NT2/D1 (cell line): ENCODE measurements around the gene NUP160.
"Not testable (repeated sequence)": the region's sequence is repeated elsewhere in the genome, so short reads cannot be mapped to it uniquely, and the experiment has no call there.

ENCODE experiments used
- DNase-seq: peaks from one replicate; pipeline ENCODE4 v3.0.0-alpha.2; 2011; ENCODE audit warnings: low read depth, low spot score
- H3K27me3 ChIP-seq: 2 replicates; pipeline ENCODE4 v1.6.0; 2011; ENCODE audit warnings: mild to moderate bottlenecking; ENCODE audit not compliant: insufficient read length, insufficient read depth
- H3K36me3 ChIP-seq: 2 replicates; pipeline ENCODE4 v1.6.1; 2011; ENCODE audit warnings: mild to moderate bottlenecking, low read length, mixed read lengths; ENCODE audit not compliant: insufficient read depth, insufficient read length
- H3K4me1 ChIP-seq: 2 replicates; pipeline ENCODE4 v1.5.1; 2011; ENCODE audit not compliant: insufficient read depth, insufficient read length
- H3K4me3 ChIP-seq: 2 replicates; pipeline ENCODE4 v1.5.1; 2011; ENCODE audit warnings: low read depth; ENCODE audit not compliant: insufficient read length
- H3K9ac ChIP-seq: 2 replicates; pipeline ENCODE4 v1.6.0; 2011; ENCODE audit warnings: low read depth; ENCODE audit not compliant: insufficient read length
- H3K9me3 ChIP-seq: 2 replicates; pipeline ENCODE4 v1.5.1; 2011; ENCODE audit warnings: mild to moderate bottlenecking, low read length; ENCODE audit not compliant: insufficient read depth
- SUZ12 ChIP-seq: IDR thresholded peaks from 2 replicates; pipeline ENCODE4 v1.6.1; 2011; ENCODE audit not compliant: insufficient read length, insufficient read depth; ENCODE audit errors: extremely low read depth
- YY1 ChIP-seq: IDR thresholded peaks from 2 replicates; pipeline ENCODE4 v1.6.1; 2011; ENCODE audit not compliant: insufficient read length, insufficient read depth
- ZNF274 ChIP-seq: IDR thresholded peaks from 2 replicates; pipeline ENCODE4 v1.6.1; 2011; ENCODE audit warnings: mild to moderate bottlenecking, low read depth, low read length

NUP160 gene

GRCh38 chr11:47819743-47820142 is 28.4 kb downstream of the NUP160 start:
- DNase-seq: no peak
- TF ChIP-seq YY1 (no peak), SUZ12 (no peak), ZNF274 (no peak)
- Histone ChIP-seq H3K27me3 (no peaks in the 10 kb centered on the region), H3K4me3 (no peak overlapping the region), H3K36me3 (peaks cover 80% of the 10 kb centered on the region), H3K9me3 (no peaks in the 10 kb centered on the region), H3K9ac (no peak overlapping the region), H3K4me1 (no peaks in the 10 kb centered on the region)

- Histone ChIP-seq H3K4me3 (no peak overlapping the region), H3K4me1 (no peaks in the 10 kb centered on the region), H3K36me3 (peaks cover 91% of the 10 kb centered on the region), H3K27me3 (no peaks in the 10 kb centered on the region), H3K9me3 (no peaks in the 10 kb centered on the region), H3K9ac (no peak overlapping the region)
- DNase-seq: no peak
- TF ChIP-seq YY1 (no peak), SUZ12 (no peak), ZNF274 (no peak)
Observed at GRCh38 chr11:47800759-47801158, 47.4 kb downstream of the NUP160 start.

- Histone ChIP-seq H3K36me3 (peaks cover 96% of the 10 kb centered on the region), H3K27me3 (no peaks in the 10 kb centered on the region)
- no peak for TF ChIP-seq YY1
- TF ChIP-seq SUZ12: no peak
- no peak for TF ChIP-seq ZNF274
Observed at GRCh38 chr11:47797633-47798032, 50.5 kb downstream of the NUP160 start.

GRCh38 chr11:47791774-47792430 is 56.2 kb downstream of the NUP160 start:
- Histone ChIP-seq H3K4me1 (no peaks in the 10 kb centered on the region), H3K36me3 (peaks cover 91% of the 10 kb centered on the region), H3K4me3 (no peak overlapping the region), H3K9me3 (no peaks in the 10 kb centered on the region), H3K27me3 (no peaks in the 10 kb centered on the region), H3K9ac (no peak overlapping the region)
- TF ChIP-seq YY1 (no peak), SUZ12 (no peak), ZNF274 (no peak)
- no peak for DNase-seq

More at GRCh38 chr11:47797633-47798032, 50.5 kb downstream of the NUP160 start:
- H3K4me3 ChIP-seq: no peak overlapping the region
- no peak overlapping the region for H3K9ac ChIP-seq
- H3K9me3 ChIP-seq: no peaks in the 10 kb centered on the region
- H3K4me1 ChIP-seq: no peaks in the 10 kb centered on the region
- no peak for DNase-seq

GRCh38 chr11:47790017-47790416 is 58.1 kb downstream of the NUP160 start:
- H3K36me3 ChIP-seq: peaks cover 89% of the 10 kb centered on the region

GRCh38 chr11:47788181-47788580 is 60.0 kb downstream of the NUP160 start:
- Histone ChIP-seq H3K9me3 (no peaks in the 10 kb centered on the region), H3K36me3 (peaks cover 89% of the 10 kb centered on the region), H3K4me1 (no peaks in the 10 kb centered on the region), H3K27me3 (no peaks in the 10 kb centered on the region), H3K9ac (no peak overlapping the region), H3K4me3 (no peak overlapping the region)
- TF ChIP-seq ZNF274: no peak
- DNase-seq: no peak

More at GRCh38 chr11:47790017-47790416, 58.1 kb downstream of the NUP160 start:
- not testable (repeated sequence) for H3K9me3 ChIP-seq, H3K4me3 ChIP-seq, H3K27me3 ChIP-seq, DNase-seq, H3K4me1 ChIP-seq, H3K9ac ChIP-seq

GRCh38 chr11:47786373-47786772 is 61.8 kb downstream of the NUP160 start:
- peaks cover 88% of the 10 kb centered on the region for H3K36me3 ChIP-seq
- H3K9me3 ChIP-seq: no peaks in the 10 kb centered on the region
- H3K4me1 ChIP-seq: no peaks in the 10 kb centered on the region
- H3K27me3 ChIP-seq: no peaks in the 10 kb centered on the region
- no peak overlapping the region for H3K4me3 ChIP-seq
- DNase-seq: no peak
- no peak overlapping the region for H3K9ac ChIP-seq
- no peak for TF ChIP-seq ZNF274
- no peak for TF ChIP-seq YY1
- TF ChIP-seq SUZ12: no peak

GRCh38 chr11:47784785-47785381 is 63.3 kb downstream of the NUP160 start:
- no peak for TF ChIP-seq SUZ12
- TF ChIP-seq ZNF274: no peak
- TF ChIP-seq YY1: no peak
- H3K4me1 ChIP-seq: no peaks in the 10 kb centered on the region
- H3K36me3 ChIP-seq: peaks cover 91% of the 10 kb centered on the region
- H3K9me3 ChIP-seq: no peaks in the 10 kb centered on the region
- DNase-seq: no peak
- no peak overlapping the region for H3K4me3 ChIP-seq
- H3K27me3 ChIP-seq: no peaks in the 10 kb centered on the region
- no peak overlapping the region for H3K9ac ChIP-seq
